OCI-LY7 (cell line): ENCODE data around the gene SIRPA. TPM values are rescaled to one million over a fixed set of nuclear protein-coding genes. Genes with fewer than 3 reads are reported as not detected.

ENCODE experiments used
- BruUV-seq: library from RNA; stranded (reverse); fragments of 400-500 nt; replicated peaks from 2 replicates; lab custom pipeline; 2021; lab: Mats Ljungman, UMichigan
- CTCF ChIA-PET: fragments of 300-600 bp; sonication (Branson Sonifier 250); formaldehyde crosslinking; loops from one replicate; lab custom pipeline; 2022; ENCODE audit warnings: antibody characterized with exemption; ENCODE audit not compliant: unreplicated experiment; lab: Charles Lee
- POLR2A ChIA-PET: fragments of 300-600 bp; sonication (Branson Sonifier 250); formaldehyde crosslinking; loops from one replicate; lab custom pipeline; 2022; ENCODE audit warnings: antibody characterized with exemption; lab: Charles Lee
- DNase-seq: peaks from one replicate; pipeline ENCODE4 v3.0.0-alpha.2; 2015; ENCODE audit warnings: low spot score
- H2AFZ ChIP-seq: fragments of 200-600 bp; sonication (generic), shearing (Covaris generic); 2 replicates; pipeline ENCODE4 v1.6.1; 2014; ENCODE audit warnings: mild to moderate bottlenecking, antibody characterized with exemption, low read length, moderate library complexity
- H3K27ac ChIP-seq: fragments of 200-600 bp; sonication (generic); 2 replicates; pipeline ENCODE4 v1.5.1; 2014; ENCODE audit warnings: mixed run types, low read depth, mild to moderate bottlenecking, moderate library complexity, low read length, inconsistent platforms; ENCODE audit not compliant: poor library complexity, severe bottlenecking
- H3K36me3 ChIP-seq: fragments of 200-600 bp; sonication (generic); 2 replicates; pipeline ENCODE4 v1.6.1; 2014; ENCODE audit warnings: mild to moderate bottlenecking, antibody characterized with exemption, low read length, moderate library complexity, mixed read lengths; ENCODE audit not compliant: insufficient read depth
- H3K4me1 ChIP-seq: fragments of 200-600 bp; sonication (generic); 2 replicates; pipeline ENCODE4 v1.5.1; 2014; ENCODE audit warnings: mild to moderate bottlenecking, low read length; ENCODE audit not compliant: insufficient read depth, poor library complexity, severe bottlenecking
- H3K4me2 ChIP-seq: fragments of 200-600 bp; sonication (generic); 2 replicates; pipeline ENCODE4 v1.6.1; 2014; ENCODE audit warnings: mild to moderate bottlenecking, low read length
- H3K4me3 ChIP-seq: fragments of 200-600 bp; sonication (generic); 2 replicates; pipeline ENCODE4 v1.5.1; 2014; ENCODE audit warnings: mild to moderate bottlenecking, low read depth, low read length; ENCODE audit not compliant: poor library complexity, severe bottlenecking
- H3K79me2 ChIP-seq: fragments of 200-600 bp; sonication (generic); 2 replicates; pipeline ENCODE4 v1.6.1; 2016; ENCODE audit warnings: low read depth, mild to moderate bottlenecking, low read length, moderate library complexity, mixed read lengths; ENCODE audit not compliant: insufficient read depth
- H3K9me2 ChIP-seq: fragments of 200-600 bp; sonication (generic); 2 replicates; pipeline ENCODE4 v1.6.1; 2016; ENCODE audit warnings: mild to moderate bottlenecking, low read length, mixed read lengths; ENCODE audit not compliant: insufficient read depth
- H3K9me3 ChIP-seq: fragments of 200-600 bp; sonication (generic); 2 replicates; pipeline ENCODE4 v1.6.1; 2014; ENCODE audit warnings: mild to moderate bottlenecking, mixed run types, low read length, mixed read lengths
- H4K20me1 ChIP-seq: fragments of 200-600 bp; sonication (generic); 2 replicates; pipeline ENCODE4 v1.6.1; 2014; ENCODE audit warnings: mild to moderate bottlenecking, antibody characterized with exemption, low read length, moderate library complexity, mixed read lengths; ENCODE audit not compliant: insufficient read depth
- EZH2phosphoT487 ChIP-seq: fragments of 200-600 bp; sonication (generic); IDR thresholded peaks from 2 replicates; pipeline ENCODE4 v1.6.1; 2018; ENCODE audit warnings: low read depth, borderline replicate concordance, mild to moderate bottlenecking, mixed run types, antibody characterized with exemption, low read length, moderate library complexity, mixed read lengths
- intact Hi-C: fragments of 100-400 bp; cut with micrococcal nuclease; formaldehyde crosslinking; loops from one replicate; pipeline ENCODE4 v1.10.0; 2022; ENCODE audit not compliant: unreplicated experiment
- total RNA-seq, 2 experiments: library from RNA; depleted of rRNA in 1 of 2; stranded (reverse); fragments of >200 nt in 1 of 2; shearing (Covaris generic) in 1 of 2; gene quantifications; 2 replicates each; pipeline ENCODE4 v1.2.3, GENCODE V29; 2014 to 2022
- TF ChIP-seq, protein P1 (sequence below): fragments of 200-600 bp; sonication (generic); conservative IDR thresholded peaks from 2 replicates; pipeline ENCODE4 v1.5.1; 2014; ENCODE audit warnings: mild to moderate bottlenecking, antibody characterized with exemption, low read length, moderate library complexity, mixed read lengths

The SIRPA gene
- total RNA-seq, 2 experiments from 2014 or later: not detected

DNA sequence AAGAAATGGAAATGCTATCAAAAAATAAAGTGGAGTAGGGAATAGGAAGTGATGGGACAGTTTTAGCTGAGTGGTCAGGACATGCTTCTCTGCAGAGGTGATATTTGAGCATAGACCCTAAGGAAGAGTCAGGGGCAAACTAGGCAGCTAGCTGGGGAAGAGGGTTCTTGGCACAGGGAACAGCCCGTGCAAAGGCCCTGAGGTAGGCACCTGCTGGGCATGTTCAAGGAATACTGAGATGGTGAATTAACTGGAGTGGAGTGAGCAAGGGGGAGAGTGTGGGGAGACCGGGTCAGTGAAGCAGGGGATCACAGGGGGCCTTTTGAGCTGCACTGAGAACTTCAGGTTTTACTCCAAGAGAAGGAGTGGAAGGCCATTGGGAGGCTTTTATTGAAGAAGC, 7.5 kb upstream of the SIRPA start:
- POLR2A ChIA-PET: no interaction called here
- Histone ChIP-seq H3K79me2 (no peaks in the 10 kb centered on the region), H3K36me3 (no peaks in the 10 kb centered on the region)

DNA sequence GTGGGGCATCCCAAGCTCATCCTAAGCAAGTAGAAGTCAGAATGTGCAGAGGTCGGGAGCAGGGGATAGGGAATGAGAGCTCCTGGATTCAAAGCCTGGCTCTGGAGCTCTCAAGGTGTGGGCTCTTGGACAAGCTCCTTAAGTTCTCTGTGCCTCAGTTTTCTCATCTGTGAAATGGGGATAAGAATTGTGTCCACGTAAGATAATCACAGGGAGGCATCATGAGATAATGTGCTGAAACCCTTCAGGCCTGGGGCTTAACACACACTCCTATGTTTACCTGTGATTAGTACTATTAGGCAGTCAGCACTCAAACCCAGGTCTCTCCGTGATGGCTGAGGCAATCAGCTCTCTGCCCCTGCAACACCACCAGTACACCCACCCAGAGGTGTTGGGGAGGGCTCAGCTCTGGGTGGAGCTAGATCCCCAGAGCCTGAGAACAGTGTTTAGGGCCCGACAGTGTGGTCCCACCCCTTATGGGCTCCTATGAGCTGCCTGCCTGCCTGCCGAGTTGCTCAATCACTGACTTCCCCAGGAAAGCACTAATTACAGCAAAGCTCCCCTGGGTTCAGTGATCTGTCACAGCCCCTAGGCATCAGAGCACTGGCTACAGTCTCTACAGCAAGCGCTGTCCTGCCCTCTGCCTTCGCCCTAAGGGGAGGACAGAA, 6.3 kb upstream of the SIRPA start:
- BruUV-seq: no TSS peak
- H3K9me2 ChIP-seq: no peaks in the 10 kb centered on the region

More for the DNA sequence above, 7.5 kb upstream of the SIRPA start:
- DNase-seq: no peak
- no peaks in the 10 kb centered on the region for H4K20me1 ChIP-seq
- no peaks in the 10 kb centered on the region for H3K9me2 ChIP-seq
- H3K27ac ChIP-seq: no peak overlapping the region
- no peaks in the 10 kb centered on the region for H3K4me1 ChIP-seq
- CTCF ChIA-PET: interaction anchor here (0.5 to 0.6 kb wide), 2 partner anchors 328 to 542 kb away, joined by 3 read pairs; no protein-coding TSS in a partner anchor
- no TSS peak for BruUV-seq
- TF ChIP-seq EZH2phosphoT487: no peak
- TF ChIP-seq, protein P1, sequence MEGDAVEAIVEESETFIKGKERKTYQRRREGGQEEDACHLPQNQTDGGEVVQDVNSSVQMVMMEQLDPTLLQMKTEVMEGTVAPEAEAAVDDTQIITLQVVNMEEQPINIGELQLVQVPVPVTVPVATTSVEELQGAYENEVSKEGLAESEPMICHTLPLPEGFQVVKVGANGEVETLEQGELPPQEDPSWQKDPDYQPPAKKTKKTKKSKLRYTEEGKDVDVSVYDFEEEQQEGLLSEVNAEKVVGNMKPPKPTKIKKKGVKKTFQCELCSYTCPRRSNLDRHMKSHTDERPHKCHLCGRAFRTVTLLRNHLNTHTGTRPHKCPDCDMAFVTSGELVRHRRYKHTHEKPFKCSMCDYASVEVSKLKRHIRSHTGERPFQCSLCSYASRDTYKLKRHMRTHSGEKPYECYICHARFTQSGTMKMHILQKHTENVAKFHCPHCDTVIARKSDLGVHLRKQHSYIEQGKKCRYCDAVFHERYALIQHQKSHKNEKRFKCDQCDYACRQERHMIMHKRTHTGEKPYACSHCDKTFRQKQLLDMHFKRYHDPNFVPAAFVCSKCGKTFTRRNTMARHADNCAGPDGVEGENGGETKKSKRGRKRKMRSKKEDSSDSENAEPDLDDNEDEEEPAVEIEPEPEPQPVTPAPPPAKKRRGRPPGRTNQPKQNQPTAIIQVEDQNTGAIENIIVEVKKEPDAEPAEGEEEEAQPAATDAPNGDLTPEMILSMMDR: no peak
- intact Hi-C loops: no loop called here
- H2AFZ ChIP-seq: no peak overlapping the region
- H3K4me2 ChIP-seq: no peak overlapping the region
- no peaks in the 10 kb centered on the region for H3K9me3 ChIP-seq
- no peak overlapping the region for H3K4me3 ChIP-seq

More for the DNA sequence above, 6.3 kb upstream of the SIRPA start:
- no peaks in the 10 kb centered on the region for H3K79me2 ChIP-seq
- no peaks in the 10 kb centered on the region for H3K4me1 ChIP-seq
- POLR2A ChIA-PET: no interaction called here
- H3K27ac ChIP-seq: no peak overlapping the region
- no peaks in the 10 kb centered on the region for H4K20me1 ChIP-seq
- CTCF ChIA-PET: no interaction called here
- no peak overlapping the region for H3K4me2 ChIP-seq
- H2AFZ ChIP-seq: no peak overlapping the region
- no peak for TF ChIP-seq EZH2phosphoT487
- TF ChIP-seq, protein P1: no peak
- intact Hi-C loops: no loop called here
- H3K9me3 ChIP-seq: no peaks in the 10 kb centered on the region
- H3K36me3 ChIP-seq: no peaks in the 10 kb centered on the region
- no peak overlapping the region for H3K4me3 ChIP-seq
- no peak for DNase-seq
